Measurements from ENCODE around the gene FOXN3. TPM values are rescaled to one million over a fixed set of nuclear protein-coding genes. Genes with fewer than 3 reads are reported as not detected.

Gene FOXN3
- total RNA-seq, 1 donor from 2014 or later = 41.4 TPM

DNA sequence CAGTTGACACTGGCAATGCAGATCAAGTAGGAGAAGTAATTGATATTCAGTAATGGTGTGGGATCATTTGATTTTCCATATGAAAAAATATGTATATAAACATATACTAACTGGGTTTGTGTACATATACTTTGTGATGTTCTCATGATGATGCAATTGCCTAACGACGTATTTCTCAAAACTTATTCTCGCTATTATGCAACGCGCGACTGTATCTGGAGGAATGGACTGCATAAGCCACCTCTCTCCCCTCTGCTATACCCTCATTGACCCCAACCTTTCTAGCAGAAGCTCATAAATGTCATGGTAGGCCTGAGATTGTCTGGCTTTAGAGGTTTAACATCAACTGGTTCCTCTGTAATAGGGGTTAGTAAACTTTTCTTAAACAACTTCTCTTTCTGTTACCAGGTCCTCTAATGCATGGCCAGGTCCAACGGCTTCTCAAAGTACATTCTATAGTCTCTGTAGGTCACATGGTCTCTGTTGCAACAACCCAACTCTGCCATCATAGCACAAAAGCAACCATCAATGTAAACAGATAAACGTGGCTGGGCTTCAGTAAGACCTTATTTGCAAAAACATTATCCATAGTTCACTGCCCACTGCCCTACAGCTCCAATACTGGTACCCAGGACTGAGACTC, 59.3 kb downstream of the FOXN3 start:
- no peak overlapping the region for H3K27ac Mint-ChIP-seq (ENCODE audit: unreplicated experiment)
- H3K4me3 Mint-ChIP-seq = no peak overlapping the region
- TF ChIP-seq CTCF (conservative IDR thresholded peaks at IDR 0.05) = no peak
- DNase-seq (ENCODE audit: low read depth, low spot score) = no peak
- H3K36me3 Mint-ChIP-seq (ENCODE audit: low read depth) = peaks cover 7% of the 10 kb centered on the region
- H3K27me3 Mint-ChIP-seq (ENCODE audit: low read depth) = no peaks in the 10 kb centered on the region
- peaks cover 4% of the 10 kb centered on the region for H3K4me1 Mint-ChIP-seq
- H3K9me3 Mint-ChIP-seq = no peaks in the 10 kb centered on the region

- TF ChIP-seq CTCF (conservative IDR thresholded peaks at IDR 0.05) = no peak
- H3K4me1 Mint-ChIP-seq = peaks cover 8% of the 10 kb centered on the region
- no peaks in the 10 kb centered on the region for H3K27me3 Mint-ChIP-seq (ENCODE audit: low read depth)
- no peaks in the 10 kb centered on the region for H3K9me3 Mint-ChIP-seq
- H3K27ac Mint-ChIP-seq (ENCODE audit: unreplicated experiment) = no peak overlapping the region
- H3K36me3 Mint-ChIP-seq (ENCODE audit: low read depth) = peaks cover 7% of the 10 kb centered on the region
- no peak for DNase-seq (ENCODE audit: low read depth, low spot score)
- H3K4me3 Mint-ChIP-seq = no peak overlapping the region
Observed at GRCh38 chr14:89356927-89357326, 60.1 kb downstream of the FOXN3 start.

GRCh38 chr14:89356496-89356895, 60.5 kb downstream of the FOXN3 start:
- H3K4me3 Mint-ChIP-seq = no peak overlapping the region
- peaks cover 13% of the 10 kb centered on the region for H3K4me1 Mint-ChIP-seq
- no peak for DNase-seq (ENCODE audit: low read depth, low spot score)
- no peaks in the 10 kb centered on the region for H3K9me3 Mint-ChIP-seq
- no peak overlapping the region for H3K27ac Mint-ChIP-seq (ENCODE audit: unreplicated experiment)
- no peak for TF ChIP-seq CTCF (conservative IDR thresholded peaks at IDR 0.05)
- no peaks in the 10 kb centered on the region for H3K27me3 Mint-ChIP-seq (ENCODE audit: low read depth)
- peaks cover 7% of the 10 kb centered on the region for H3K36me3 Mint-ChIP-seq (ENCODE audit: low read depth)

- H3K9me3 Mint-ChIP-seq = no peaks in the 10 kb centered on the region
- no peak overlapping the region for H3K4me3 Mint-ChIP-seq
- DNase-seq (ENCODE audit: low read depth, low spot score) = no peak
- H3K27me3 Mint-ChIP-seq (ENCODE audit: low read depth) = no peaks in the 10 kb centered on the region
- TF ChIP-seq CTCF (conservative IDR thresholded peaks at IDR 0.05) = no peak
- H3K4me1 Mint-ChIP-seq = peaks cover 36% of the 10 kb centered on the region
- H3K36me3 Mint-ChIP-seq (ENCODE audit: low read depth) = peaks cover 11% of the 10 kb centered on the region
- no peak overlapping the region for H3K27ac Mint-ChIP-seq (ENCODE audit: unreplicated experiment)
Observed at GRCh38 chr14:89353766-89354113, 63.3 kb downstream of the FOXN3 start.

DNA sequence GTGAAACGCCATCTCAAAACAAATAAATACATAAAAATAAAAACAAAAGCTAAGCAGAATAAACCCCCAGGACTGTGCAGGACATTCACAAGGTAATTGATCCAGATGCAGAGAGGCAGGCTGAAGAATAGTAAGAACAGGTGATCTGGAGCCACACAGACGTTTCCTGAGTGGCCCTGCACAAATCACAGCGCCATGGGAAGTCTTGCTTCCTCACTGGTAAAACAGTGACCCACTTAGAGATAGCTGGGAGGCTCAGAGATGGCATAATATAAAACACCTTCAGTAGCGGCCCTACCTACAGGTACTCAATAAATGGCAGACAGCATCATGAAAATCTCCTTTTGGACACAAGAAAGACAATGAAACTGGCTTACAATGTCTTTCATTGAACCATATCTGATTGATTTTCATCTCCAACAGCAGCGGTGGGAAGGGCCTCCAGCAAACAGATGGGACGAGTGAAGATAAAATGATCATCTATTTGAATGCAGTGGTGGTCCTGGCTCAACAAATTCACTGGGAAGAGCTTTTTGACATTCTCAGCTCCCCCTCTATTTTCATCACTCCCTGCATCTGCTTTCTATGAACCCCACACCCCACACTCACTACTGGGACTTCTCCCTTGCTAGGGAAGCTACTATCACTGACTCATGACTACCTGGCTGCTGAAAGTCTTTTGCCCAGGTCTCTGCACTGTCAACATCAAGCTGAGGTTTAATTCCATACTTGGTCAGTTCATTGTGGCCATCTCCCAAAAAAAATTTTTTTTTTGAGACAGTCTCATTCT, 63.9 kb downstream of the FOXN3 start:
- Mint-ChIP-seq H3K27ac (ENCODE audit: unreplicated experiment) (no peak overlapping the region), H3K4me1 (peaks cover 36% of the 10 kb centered on the region), H3K27me3 (ENCODE audit: low read depth) (no peaks in the 10 kb centered on the region), H3K36me3 (ENCODE audit: low read depth) (peaks cover 13% of the 10 kb centered on the region), H3K9me3 (no peaks in the 10 kb centered on the region), H3K4me3 (no peak overlapping the region)
- no peak for TF ChIP-seq CTCF (conservative IDR thresholded peaks at IDR 0.05)
- no peak for DNase-seq (ENCODE audit: low read depth, low spot score)

Data from neural crest cell (in vitro differentiated cells).